Stimulated activated naive CD8-positive, alpha-beta T cell treated with anti-CD3 and anti-CD28 coated beads, Interleukin-15, Interleukin-2, amounts not matched to agents 100 ng/mL and 50 ng/mL, for 24 hours (primary cell): Measurements from ENCODE around the gene GALNT10.
"Not testable (repeated sequence)": the region's sequence is repeated elsewhere in the genome, so short reads cannot be mapped to it uniquely, and the experiment has no call there.

Experiments
- H3K27ac Mint-ChIP-seq: one replicate; pipeline ENCODE4 v1.8.0; 2021; ENCODE audit warnings: mild to moderate bottlenecking, mixed read lengths
- H3K27me3 Mint-ChIP-seq: one replicate; pipeline ENCODE4 v1.8.0; 2021; ENCODE audit warnings: mixed read lengths
- H3K36me3 Mint-ChIP-seq: one replicate; pipeline ENCODE4 v1.8.0; 2021; ENCODE audit warnings: low read depth, mixed read lengths
- H3K4me1 Mint-ChIP-seq: one replicate; pipeline ENCODE4 v1.8.0; 2021; ENCODE audit warnings: low read depth, mixed read lengths
- H3K4me3 Mint-ChIP-seq: one replicate; pipeline ENCODE4 v1.8.0; 2021; ENCODE audit warnings: mild to moderate bottlenecking, mixed read lengths
- H3K9me3 Mint-ChIP-seq: one replicate; pipeline ENCODE4 v1.8.0; 2021; ENCODE audit warnings: mixed read lengths

GALNT10 gene, protein sequence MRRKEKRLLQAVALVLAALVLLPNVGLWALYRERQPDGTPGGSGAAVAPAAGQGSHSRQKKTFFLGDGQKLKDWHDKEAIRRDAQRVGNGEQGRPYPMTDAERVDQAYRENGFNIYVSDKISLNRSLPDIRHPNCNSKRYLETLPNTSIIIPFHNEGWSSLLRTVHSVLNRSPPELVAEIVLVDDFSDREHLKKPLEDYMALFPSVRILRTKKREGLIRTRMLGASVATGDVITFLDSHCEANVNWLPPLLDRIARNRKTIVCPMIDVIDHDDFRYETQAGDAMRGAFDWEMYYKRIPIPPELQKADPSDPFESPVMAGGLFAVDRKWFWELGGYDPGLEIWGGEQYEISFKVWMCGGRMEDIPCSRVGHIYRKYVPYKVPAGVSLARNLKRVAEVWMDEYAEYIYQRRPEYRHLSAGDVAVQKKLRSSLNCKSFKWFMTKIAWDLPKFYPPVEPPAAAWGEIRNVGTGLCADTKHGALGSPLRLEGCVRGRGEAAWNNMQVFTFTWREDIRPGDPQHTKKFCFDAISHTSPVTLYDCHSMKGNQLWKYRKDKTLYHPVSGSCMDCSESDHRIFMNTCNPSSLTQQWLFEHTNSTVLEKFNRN

DNA sequence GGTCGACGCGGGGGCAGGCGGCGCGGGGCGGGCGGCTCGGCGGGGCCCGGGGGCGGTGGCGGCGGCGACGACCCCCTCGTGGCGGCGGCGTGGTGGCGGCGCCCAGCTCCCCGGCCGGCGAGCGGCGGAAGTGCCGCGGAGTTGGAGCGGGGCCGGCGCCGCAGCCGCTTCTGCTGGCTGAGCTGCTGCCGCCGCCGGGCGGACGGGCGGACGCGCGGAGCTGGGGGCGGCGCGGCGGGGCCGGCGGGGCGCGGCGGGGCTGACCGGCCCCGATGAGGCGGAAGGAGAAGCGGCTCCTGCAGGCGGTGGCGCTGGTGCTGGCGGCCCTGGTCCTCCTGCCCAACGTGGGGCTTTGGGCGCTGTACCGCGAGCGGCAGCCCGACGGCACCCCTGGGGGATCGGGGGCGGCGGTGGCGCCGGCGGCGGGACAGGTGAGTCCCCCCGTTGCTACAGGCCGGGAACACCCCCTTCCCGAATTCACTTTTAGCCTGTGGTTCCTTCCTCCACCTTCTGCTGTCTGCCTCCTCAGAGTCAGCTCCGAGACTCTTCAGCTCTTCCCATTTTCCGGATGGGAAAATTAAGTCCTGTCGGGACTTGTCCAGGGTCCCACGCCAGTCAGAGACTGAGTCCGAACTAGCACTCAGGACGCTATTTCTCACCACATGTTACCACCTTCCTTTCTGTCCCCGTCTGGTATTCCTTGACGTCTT lies at the start of gene GALNT10:
Gene GALNT10, plus strand, starts transcription at position 139 of the 710 bp plus-strand sequence. Its CDS starts 134 bp downstream, at position 273.
- Mint-ChIP-seq H3K36me3 (peaks cover 13% of the 10 kb centered on the region), H3K4me1 (peaks cover 38% of the 10 kb centered on the region), H3K9me3 (no peaks in the 10 kb centered on the region), H3K4me3 (peak within 1 kb of the TSS; percentile 95), H3K27me3 (peaks cover 6% of the 10 kb centered on the region), H3K27ac (peak within 1 kb of the TSS; percentile 87)

GRCh38 chr5:154141745-154142221 lies 48.8 kb upstream of the GALNT10 start:
- H3K4me1 Mint-ChIP-seq = no peaks in the 10 kb centered on the region
- no peaks in the 10 kb centered on the region for H3K9me3 Mint-ChIP-seq
- no peaks in the 10 kb centered on the region for H3K36me3 Mint-ChIP-seq
- no peak overlapping the region for H3K27ac Mint-ChIP-seq
- no peak overlapping the region for H3K4me3 Mint-ChIP-seq
- no peaks in the 10 kb centered on the region for H3K27me3 Mint-ChIP-seq

DNA sequence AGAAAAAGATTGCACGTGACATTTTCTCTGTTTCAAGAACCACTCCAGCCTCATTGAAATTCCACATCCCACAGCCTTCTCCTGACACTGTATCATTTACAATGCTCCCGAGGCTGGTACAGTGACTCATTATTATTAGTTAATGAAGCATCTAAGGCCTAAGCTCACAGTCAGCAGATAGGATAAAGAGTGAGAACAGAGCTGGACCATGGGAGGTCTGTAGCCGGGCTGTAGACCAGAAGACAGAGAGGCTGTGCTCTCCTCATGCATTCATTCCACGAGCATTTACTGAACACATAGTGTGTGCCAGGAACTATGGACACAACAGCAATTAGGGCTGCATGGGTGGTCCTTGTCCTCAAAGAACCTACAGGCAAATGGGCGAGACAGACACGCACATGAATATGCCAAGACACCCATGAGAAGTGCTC lies 47.3 kb upstream of the GALNT10 start:
- Mint-ChIP-seq H3K9me3 (no peaks in the 10 kb centered on the region), H3K4me3 (no peak overlapping the region), H3K27me3 (peaks cover 3% of the 10 kb centered on the region), H3K4me1 (no peaks in the 10 kb centered on the region), H3K36me3 (no peaks in the 10 kb centered on the region), H3K27ac (no peak overlapping the region)

DNA sequence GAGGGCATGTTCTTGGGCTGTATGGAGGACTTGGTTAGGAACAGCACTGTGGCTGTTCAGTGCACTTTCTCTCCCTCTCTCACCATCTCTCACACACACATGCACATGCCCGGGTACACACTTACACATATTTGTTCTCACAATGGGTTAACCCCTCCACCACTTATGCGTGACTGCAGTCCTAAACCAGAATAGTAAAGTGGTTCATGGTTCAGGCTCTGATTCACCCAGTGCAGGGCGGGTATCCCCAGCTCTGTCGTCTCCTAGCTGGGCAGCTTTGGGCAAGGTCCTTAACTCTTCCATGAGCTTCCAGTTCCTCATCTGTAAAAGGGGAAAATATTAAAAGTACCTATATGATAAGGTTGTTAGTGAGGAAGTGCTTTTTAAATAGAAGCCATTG lies 45.3 kb upstream of the GALNT10 start:
- Mint-ChIP-seq H3K36me3 (no peaks in the 10 kb centered on the region), H3K9me3 (no peaks in the 10 kb centered on the region), H3K27me3 (peaks cover 7% of the 10 kb centered on the region), H3K4me3 (no peak overlapping the region), H3K27ac (no peak overlapping the region), H3K4me1 (no peaks in the 10 kb centered on the region)

GRCh38 chr5:154146409-154146808 lies 44.1 kb upstream of the GALNT10 start:
- Mint-ChIP-seq H3K36me3 (no peaks in the 10 kb centered on the region), H3K4me3 (no peak overlapping the region), H3K4me1 (no peaks in the 10 kb centered on the region), H3K27ac (no peak overlapping the region), H3K27me3 (peaks cover 7% of the 10 kb centered on the region), H3K9me3 (no peaks in the 10 kb centered on the region)

GRCh38 chr5:154147666-154148065 lies 42.9 kb upstream of the GALNT10 start:
- Mint-ChIP-seq H3K4me1 (no peaks in the 10 kb centered on the region), H3K27me3 (peaks cover 16% of the 10 kb centered on the region), H3K27ac (no peak overlapping the region), H3K4me3 (no peak overlapping the region), H3K9me3 (no peaks in the 10 kb centered on the region), H3K36me3 (no peaks in the 10 kb centered on the region)

DNA sequence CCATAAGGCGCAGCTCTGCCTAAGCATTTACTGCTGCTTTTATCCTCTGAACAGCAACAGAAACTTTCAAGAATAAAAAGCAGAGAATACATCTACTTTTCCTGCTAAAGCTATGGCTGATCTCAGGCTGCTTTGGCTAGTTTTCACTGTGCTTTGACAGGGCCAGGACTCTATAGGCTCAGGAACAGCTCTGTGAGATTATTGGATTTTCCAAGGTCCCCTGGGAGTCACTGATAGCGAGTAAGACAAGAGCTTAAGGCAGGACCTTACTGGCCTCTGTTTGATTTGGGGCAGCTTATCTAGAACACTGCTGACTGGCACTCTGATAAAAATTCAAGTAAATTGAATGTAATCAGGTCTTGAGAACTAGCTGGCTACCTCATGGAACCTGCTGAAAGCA lies 40.1 kb upstream of the GALNT10 start:
- not testable (repeated sequence) for H3K9me3 Mint-ChIP-seq, H3K4me3 Mint-ChIP-seq, H3K27ac Mint-ChIP-seq, H3K4me1 Mint-ChIP-seq, H3K36me3 Mint-ChIP-seq
- peaks cover 33% of the 10 kb centered on the region for H3K27me3 Mint-ChIP-seq

DNA sequence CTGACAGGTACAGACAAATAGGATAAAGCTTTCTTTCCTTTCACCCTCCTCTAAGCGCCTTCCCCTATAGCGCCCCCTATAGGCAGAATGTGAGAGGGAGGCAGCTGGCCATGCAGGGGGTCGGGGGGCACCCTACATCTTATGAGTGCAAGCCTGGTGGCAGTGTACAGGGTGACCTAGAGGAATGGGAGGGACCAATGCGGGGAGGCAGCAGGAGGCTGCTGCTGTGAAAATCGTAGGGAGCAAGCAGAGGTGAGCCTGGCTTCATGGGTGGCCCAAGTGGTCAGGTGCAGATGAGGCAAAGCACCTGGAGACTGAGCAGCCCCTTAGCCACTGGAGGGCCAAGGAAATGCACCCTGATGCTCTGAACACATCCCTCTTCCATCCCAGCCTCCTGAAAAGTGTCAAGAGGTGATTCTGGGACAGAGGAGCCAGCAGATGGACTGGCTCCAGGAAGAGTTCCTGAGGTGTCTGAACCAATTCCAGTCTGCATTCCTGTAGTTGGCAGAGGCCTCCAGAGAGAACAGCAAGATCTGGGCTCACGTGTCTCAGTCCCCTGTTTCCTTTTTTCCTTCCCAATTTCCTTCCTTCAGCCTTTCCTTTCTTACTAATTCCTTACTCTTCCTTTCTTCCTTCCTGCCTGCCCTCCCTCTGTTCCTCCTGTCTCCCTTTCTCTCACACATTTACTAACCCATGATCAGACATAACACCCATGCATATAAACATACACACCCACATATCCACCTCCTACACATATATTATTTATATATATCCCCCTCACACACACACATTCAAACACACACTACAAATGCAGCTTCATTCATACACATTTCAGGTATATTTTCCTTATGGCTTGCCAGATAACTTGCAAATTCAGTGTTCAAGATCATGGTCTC lies 32.8 kb upstream of the GALNT10 start:
- H3K36me3 Mint-ChIP-seq = no peaks in the 10 kb centered on the region
- no peaks in the 10 kb centered on the region for H3K4me1 Mint-ChIP-seq
- H3K4me3 Mint-ChIP-seq = no peak overlapping the region
- H3K27ac Mint-ChIP-seq = no peak overlapping the region
- H3K27me3 Mint-ChIP-seq = peaks cover 42% of the 10 kb centered on the region
- no peaks in the 10 kb centered on the region for H3K9me3 Mint-ChIP-seq

DNA sequence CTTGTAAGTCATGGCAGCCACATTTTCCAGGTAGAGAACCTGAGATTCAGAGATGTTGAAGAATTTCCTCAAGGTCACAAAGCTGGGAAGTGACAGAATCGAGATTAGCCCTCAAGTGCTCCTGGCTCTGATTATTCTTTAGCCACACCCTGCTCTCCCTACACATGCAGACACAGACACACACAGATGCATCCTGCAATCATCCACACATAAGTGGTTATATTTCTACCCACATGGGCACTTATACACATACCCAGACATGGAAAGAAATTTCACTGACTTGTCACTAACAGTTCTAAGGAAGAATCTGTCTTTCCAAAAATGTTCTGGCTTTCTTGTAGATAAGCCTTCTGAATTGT lies 32.2 kb upstream of the GALNT10 start:
- Mint-ChIP-seq H3K27ac (no peak overlapping the region), H3K27me3 (peaks cover 41% of the 10 kb centered on the region), H3K9me3 (no peaks in the 10 kb centered on the region), H3K4me3 (no peak overlapping the region), H3K4me1 (no peaks in the 10 kb centered on the region), H3K36me3 (no peaks in the 10 kb centered on the region)

DNA sequence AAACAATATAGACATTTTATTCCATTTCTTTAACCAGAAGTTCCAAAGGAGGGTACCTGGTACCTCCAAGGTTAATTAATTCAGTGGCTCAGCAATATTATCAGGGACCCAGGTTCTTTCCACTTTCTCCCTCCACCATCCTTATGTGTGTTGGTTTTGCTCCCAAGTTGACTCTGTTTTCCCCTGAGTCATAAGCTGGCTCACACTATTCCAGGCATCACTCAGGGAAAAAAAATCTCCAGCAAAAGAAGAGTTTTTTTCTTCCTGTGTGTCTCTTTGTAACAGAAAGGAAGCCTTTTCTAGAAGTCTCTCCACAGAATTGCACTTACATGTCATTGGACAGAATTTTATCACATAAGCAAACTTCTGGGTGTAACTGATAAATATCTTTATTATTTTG lies 31.2 kb upstream of the GALNT10 start:
- H3K4me1 Mint-ChIP-seq = no peaks in the 10 kb centered on the region
- H3K27ac Mint-ChIP-seq = no peak overlapping the region
- H3K9me3 Mint-ChIP-seq = no peaks in the 10 kb centered on the region
- H3K4me3 Mint-ChIP-seq = no peak overlapping the region
- H3K36me3 Mint-ChIP-seq = no peaks in the 10 kb centered on the region
- peaks cover 46% of the 10 kb centered on the region for H3K27me3 Mint-ChIP-seq

DNA sequence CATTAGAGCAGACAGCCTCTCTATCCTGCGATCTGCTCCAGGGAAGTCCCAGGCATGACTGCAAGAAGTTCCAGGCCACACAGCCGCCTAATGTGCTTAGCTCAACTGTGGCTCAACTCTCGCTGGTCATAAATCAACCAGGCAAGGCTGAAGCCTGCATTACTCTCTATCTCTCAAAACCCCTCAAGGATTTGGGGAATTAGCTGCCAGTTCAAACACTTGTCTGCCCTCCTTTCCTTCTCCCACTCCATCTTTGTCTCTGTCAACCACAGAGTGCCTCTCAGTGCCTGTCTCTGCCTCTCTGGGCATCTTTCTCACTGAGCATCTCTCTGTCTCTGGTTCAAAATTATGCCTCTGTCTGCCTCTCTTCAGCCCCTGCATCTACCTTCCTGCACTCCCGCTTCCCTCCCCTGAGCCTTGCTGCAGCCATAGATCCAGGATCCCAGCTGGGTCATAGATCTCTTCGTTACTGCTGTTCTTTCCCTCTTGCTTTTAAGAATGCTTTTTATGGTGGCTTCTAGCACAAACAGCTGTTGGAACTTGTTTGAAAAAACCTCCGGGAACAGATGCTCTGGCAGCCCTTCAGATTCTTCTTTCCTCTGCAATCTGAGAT lies 27.9 kb upstream of the GALNT10 start:
- H3K4me3 Mint-ChIP-seq = no peak overlapping the region
- no peaks in the 10 kb centered on the region for H3K4me1 Mint-ChIP-seq
- no peak overlapping the region for H3K27ac Mint-ChIP-seq
- peaks cover 45% of the 10 kb centered on the region for H3K27me3 Mint-ChIP-seq
- no peaks in the 10 kb centered on the region for H3K9me3 Mint-ChIP-seq
- no peaks in the 10 kb centered on the region for H3K36me3 Mint-ChIP-seq

- H3K27me3 Mint-ChIP-seq = peaks cover 45% of the 10 kb centered on the region
- H3K4me1 Mint-ChIP-seq = no peaks in the 10 kb centered on the region
- no peak overlapping the region for H3K4me3 Mint-ChIP-seq
- H3K36me3 Mint-ChIP-seq = no peaks in the 10 kb centered on the region
- H3K27ac Mint-ChIP-seq = no peak overlapping the region
- no peaks in the 10 kb centered on the region for H3K9me3 Mint-ChIP-seq
Observed at GRCh38 chr5:154163327-154164248, 26.9 kb upstream of the GALNT10 start.

GRCh38 chr5:154164249-154164581 lies 26.3 kb upstream of the GALNT10 start:
- no peaks in the 10 kb centered on the region for H3K9me3 Mint-ChIP-seq
- H3K4me3 Mint-ChIP-seq = no peak overlapping the region
- no peak overlapping the region for H3K27ac Mint-ChIP-seq
- peaks cover 41% of the 10 kb centered on the region for H3K27me3 Mint-ChIP-seq
- H3K4me1 Mint-ChIP-seq = no peaks in the 10 kb centered on the region
- H3K36me3 Mint-ChIP-seq = no peaks in the 10 kb centered on the region
